Measurements from ENCODE around the gene ATG16L1.

DNA sequence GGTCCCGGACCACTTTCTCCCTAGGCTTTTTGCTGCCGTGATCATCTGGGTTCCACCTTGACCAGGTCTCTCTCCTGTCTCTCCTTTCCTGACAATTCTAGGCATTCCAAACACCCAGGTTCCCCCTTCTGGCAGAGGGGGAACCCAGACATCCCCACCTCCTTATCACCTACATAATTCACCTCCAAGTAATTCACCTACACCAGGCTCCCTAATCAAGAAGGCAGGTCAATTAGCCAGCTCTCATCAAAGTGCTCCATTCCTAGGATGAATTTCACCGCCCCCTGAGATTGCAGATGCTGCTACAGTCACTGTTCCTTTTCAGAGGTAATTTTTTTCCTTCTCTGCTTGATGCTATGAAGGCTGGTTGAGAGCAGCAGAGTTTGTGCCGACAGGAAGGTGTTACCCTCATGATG is 42.3 kb upstream of the ATG16L1 start:
- TF ChIP-seq, protein P1, sequence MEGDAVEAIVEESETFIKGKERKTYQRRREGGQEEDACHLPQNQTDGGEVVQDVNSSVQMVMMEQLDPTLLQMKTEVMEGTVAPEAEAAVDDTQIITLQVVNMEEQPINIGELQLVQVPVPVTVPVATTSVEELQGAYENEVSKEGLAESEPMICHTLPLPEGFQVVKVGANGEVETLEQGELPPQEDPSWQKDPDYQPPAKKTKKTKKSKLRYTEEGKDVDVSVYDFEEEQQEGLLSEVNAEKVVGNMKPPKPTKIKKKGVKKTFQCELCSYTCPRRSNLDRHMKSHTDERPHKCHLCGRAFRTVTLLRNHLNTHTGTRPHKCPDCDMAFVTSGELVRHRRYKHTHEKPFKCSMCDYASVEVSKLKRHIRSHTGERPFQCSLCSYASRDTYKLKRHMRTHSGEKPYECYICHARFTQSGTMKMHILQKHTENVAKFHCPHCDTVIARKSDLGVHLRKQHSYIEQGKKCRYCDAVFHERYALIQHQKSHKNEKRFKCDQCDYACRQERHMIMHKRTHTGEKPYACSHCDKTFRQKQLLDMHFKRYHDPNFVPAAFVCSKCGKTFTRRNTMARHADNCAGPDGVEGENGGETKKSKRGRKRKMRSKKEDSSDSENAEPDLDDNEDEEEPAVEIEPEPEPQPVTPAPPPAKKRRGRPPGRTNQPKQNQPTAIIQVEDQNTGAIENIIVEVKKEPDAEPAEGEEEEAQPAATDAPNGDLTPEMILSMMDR (conservative IDR thresholded peaks at IDR 0.05 in 1 of 2, IDR thresholded peaks at IDR 0.05 in 1 of 2; ENCODE audit: low read depth in 1 of 2, low read length in 2 of 2) = no peak
- no peak for TF ChIP-seq EZH2 (IDR thresholded peaks at IDR 0.05; ENCODE audit: low read length, missing control alignments)

Data from fibroblast of lung (primary cell).